K562 (cell line): ENCODE measurements around the gene SLC5A3. TPM values are rescaled to one million over a fixed set of nuclear protein-coding genes. Genes with fewer than 3 reads are reported as not detected.

Source experiments
- ATAC-seq: fragments of 200-7000 bp; cut with Tn5 transposase; 3 replicates; pipeline ENCODE4 v1.9.1; 2020; ENCODE audit warnings: moderate library complexity
- Bru-seq: library from RNA; stranded (reverse); fragments of 400-500 nt; gene quantifications from one replicate; lab custom pipeline; 2021; lab: Mats Ljungman, UMichigan
- BruChase-seq, 2 experiments: library from RNA; stranded (reverse); fragments of 400-500 nt; gene quantifications; one replicate each; lab custom pipeline; 2021; lab: Mats Ljungman, UMichigan
- BruUV-seq: library from RNA; stranded (reverse); fragments of 400-500 nt; replicated peaks from 2 replicates; lab custom pipeline; 2021; lab: Mats Ljungman, UMichigan
- CTCF ChIA-PET: fragments of 300-600 bp; formaldehyde crosslinking; extraction: SDS; loops from one replicate; lab custom pipeline; 2021; ENCODE audit warnings: low intra/inter-chr PET ratio; lab: Yijun Ruan, JAX
- POLR2A ChIA-PET: fragments of 300-600, 350-650 bp; sonication (Branson Sonifier 250); formaldehyde crosslinking; extraction: SDS; loops from one replicate; lab custom pipeline; 2021; ENCODE audit warnings: antibody characterized with exemption, inconsistent platforms; lab: Yijun Ruan, JAX
- DNase-seq, 4 experiments: peaks; one replicate each; pipeline versions ENCODE4 v3.0.0 to v3.0.0-alpha.2; 2011 to 2018; ENCODE audit warnings: low spot score in 3 of 4, mixed read lengths in 3 of 4; ENCODE audit errors: extremely low read depth in 1 of 4
- FAIRE-seq: peaks from 2 replicates; lab custom pipeline; 2011; peaks lifted over from hg19 to GRCh38; lab: Jason Lieb, UNC
- H2AFZ ChIP-seq: 2 replicates; pipeline ENCODE4 v1.6.0; 2011; ENCODE audit warnings: low read depth, low read length, control low read depth, inconsistent platforms
- H3K27ac ChIP-seq: fragments of 200-600 bp; 3 replicates; pipeline ENCODE4 v1.8.0; 2011; ENCODE audit warnings: low read depth, mild to moderate bottlenecking, control low read depth, inconsistent platforms, low read length, moderate library complexity, mixed read lengths; ENCODE audit errors: extremely low read depth
- H3K27me3 ChIP-seq, 2 experiments: fragments of 300-600 bp in 1 of 2; 2 replicates in 1 of 2; 3 replicates in 1 of 2; pipeline versions ENCODE4 v1.6.0 to v1.8.0; 2011; ENCODE audit warnings: inconsistent platforms in 2 of 2, low read length in 2 of 2, mild to moderate bottlenecking in 1 of 2, mixed read lengths in 1 of 2, moderate library complexity in 1 of 2; ENCODE audit not compliant: control insufficient read depth in 2 of 2, insufficient read depth in 2 of 2
- H3K36me3 ChIP-seq: fragments of 300-600 bp; 3 replicates; pipeline ENCODE4 v1.8.0; 2011; ENCODE audit warnings: mild to moderate bottlenecking, low read length, inconsistent platforms; ENCODE audit not compliant: control insufficient read depth, insufficient read depth
- H3K4me1 ChIP-seq, 2 experiments: fragments of 200-600 bp in 1 of 2; replicated peaks in 1 of 2; 2 replicates in 1 of 2; 3 replicates in 1 of 2; pipeline versions ENCODE4 v1.5.1 to v1.8.0; 2011; ENCODE audit warnings: inconsistent platforms in 2 of 2, low read length in 2 of 2, mild to moderate bottlenecking in 1 of 2, mixed read lengths in 1 of 2, moderate library complexity in 1 of 2; ENCODE audit not compliant: control insufficient read depth in 2 of 2, insufficient read depth in 2 of 2
- H3K4me2 ChIP-seq: 2 replicates; pipeline ENCODE4 v1.6.1; 2011; ENCODE audit warnings: low read length, control low read depth, inconsistent platforms, mixed read lengths; ENCODE audit not compliant: insufficient read depth
- H3K4me3 ChIP-seq: fragments of 200-600 bp; sonication (generic), shearing (Covaris generic); 2 replicates; pipeline ENCODE4 v1.5.1; 2016; ENCODE audit warnings: control low read depth, inconsistent platforms
- H3K79me2 ChIP-seq: fragments of 200-600 bp; 3 replicates; pipeline ENCODE4 v1.8.0; 2011; ENCODE audit warnings: low read length, inconsistent platforms; ENCODE audit not compliant: control insufficient read depth, insufficient read depth
- H3K9ac ChIP-seq, 2 experiments: 2 replicates each; pipeline versions ENCODE4 v1.6.0 to v1.6.1; 2011; ENCODE audit warnings: low read depth in 2 of 2, low read length in 2 of 2, control low read depth in 1 of 2, inconsistent platforms in 1 of 2, mild to moderate bottlenecking in 1 of 2, mixed read lengths in 1 of 2; ENCODE audit not compliant: insufficient read depth in 1 of 2
- H3K9me1 ChIP-seq: one replicate; pipeline ENCODE4 v1.6.0; 2011; ENCODE audit warnings: inconsistent platforms, mild to moderate bottlenecking, low read length, moderate library complexity; ENCODE audit not compliant: control insufficient read depth, insufficient read depth
- H3K9me3 ChIP-seq: replicated peaks from 2 replicates; pipeline ENCODE4 v1.5.1; 2011; ENCODE audit warnings: low read depth, low read length, inconsistent platforms; ENCODE audit not compliant: control insufficient read depth, insufficient read depth
- H4K20me1 ChIP-seq: replicated peaks from 2 replicates; pipeline ENCODE4 v1.6.1; 2011; ENCODE audit warnings: low read length, inconsistent platforms, mixed read lengths; ENCODE audit not compliant: control insufficient read depth, insufficient read depth
- DMBX1 ChIP-seq: fragments of 250-450 bp; sonication (Bioruptor Pico); IDR thresholded peaks from 2 replicates; pipeline ENCODE4 v1.8.0; 2022; ENCODE audit warnings: inconsistent platforms, mild to moderate bottlenecking, moderate library complexity, borderline replicate concordance
- ERF ChIP-seq: fragments of 450-650 bp; formaldehyde crosslinking; IDR thresholded peaks from 2 replicates; pipeline ENCODE4 v1.4.0; 2020; ENCODE audit warnings: mild to moderate bottlenecking, mixed read lengths
- ETV1 ChIP-seq: fragments of 450-650 bp; conservative IDR thresholded peaks from 2 replicates; pipeline ENCODE4 v1.6.1; 2016; ENCODE audit warnings: missing genetic modification characterization, control low read depth, low read depth, missing compliant biosample characterization
- GMEB1 ChIP-seq: fragments of 250-450 bp; sonication (Bioruptor Pico); IDR thresholded peaks from 2 replicates; pipeline ENCODE4 v1.4.0; 2020; ENCODE audit warnings: mild to moderate bottlenecking
- MTA1 ChIP-seq: fragments of 450-650 bp; IDR thresholded peaks from 2 replicates; pipeline ENCODE4 v1.6.1; 2017; ENCODE audit warnings: borderline replicate concordance
- NBN ChIP-seq: fragments of 450-650 bp; IDR thresholded peaks from 2 replicates; pipeline ENCODE4 v1.6.1; 2016; ENCODE audit warnings: low read depth, mild to moderate bottlenecking
- PHTF2 ChIP-seq: fragments of 250-450 bp; sonication (Bioruptor Pico); IDR thresholded peaks from 2 replicates; pipeline ENCODE4 v1.5.0; 2021; ENCODE audit warnings: mild to moderate bottlenecking
- POLR2B ChIP-seq: fragments of 450-650 bp; IDR thresholded peaks from 2 replicates; pipeline ENCODE4 v1.6.1; 2018; ENCODE audit warnings: low read depth; ENCODE audit not compliant: partially characterized antibody
- PTBP1 ChIP-seq: fragments of 200-400 bp; formaldehyde crosslinking; IDR thresholded peaks from 2 replicates; pipeline ENCODE4 v1.6.1; 2017; ENCODE audit warnings: low read depth, low read length
- ZNF146 ChIP-seq: IDR thresholded peaks from one replicate; pipeline ENCODE4 v1.6.1; 2018; ENCODE audit warnings: missing compliant biosample characterization; ENCODE audit not compliant: unreplicated experiment
- WGBS: fragments of 100-300 bp; shearing (Covaris generic); methylation state at CpG from one replicate; pipeline ENCODE4 v1.1.6; 2016; ENCODE audit warnings: low coverage, mixed read lengths; ENCODE audit not compliant: insufficient coverage; ENCODE audit errors: missing lambda C conversion rate; 5-methylcytosine and 5-hydroxymethylcytosine counted together
- in situ Hi-C: fragments of 300-500 bp; cut with MboI; formaldehyde crosslinking; loops from 4 replicates; pipeline ENCODE4 v1.15.0; 2018; ENCODE audit warnings: inconsistent platforms, mixed read lengths
- intact Hi-C: fragments of 100-400 bp; cut with micrococcal nuclease; formaldehyde crosslinking; loops from 2 replicates; pipeline ENCODE4 v1.14.2; 2022
- long read RNA-seq, 3 experiments: library from polyadenylated mRNA in 2 of 3; library from RNA in 1 of 3; unstranded in 2 of 3; stranded (forward) in 1 of 3; transcript quantifications; one replicate each; pipeline ENCODE4 v2.0.0, GENCODE V29; 2019 to 2022
- polyA minus RNA-seq, 3 experiments: library from RNA; depleted of rRNA, polyadenylated mRNA; stranded (reverse); fragments of >200 nt; gene quantifications; 2 replicates each; pipeline ENCODE4 v1.2.3, GENCODE V29; 2011
- polyA plus RNA-seq, 8 experiments: library from polyadenylated mRNA; depleted of rRNA in 4 of 8; stranded (reverse) in 5 of 8; unstranded in 3 of 8; fragments of >200 nt; fragmentation: Nextera tagmentation in 2 of 8; fragmentation: Illumina TruSeq in 1 of 8; extraction: Ambion mirVana in 2 of 8; extraction: Trizol in 1 of 8; gene quantifications; 2 replicates each; pipeline versions ENCODE4 v1.2.1 to v1.2.3, GENCODE V29; 2011 to 2014; ENCODE audit warnings: inconsistent platforms in 1 of 8, missing spikeins in 1 of 8
- total RNA-seq, 7 experiments: library from RNA; depleted of rRNA in 6 of 7; stranded (reverse); fragments of >200 nt in 6 of 7; fragmentation: Illumina TruSeq in 2 of 7; extraction: Trizol in 2 of 7; gene quantifications; 2 replicates each; pipeline versions ENCODE4 v1.2.1 to v1.2.3, GENCODE V29; 2011 to 2021; ENCODE audit warnings: low replicate concordance in 1 of 7
- TF ChIP-seq, protein P1 (sequence below), 2 experiments: IDR thresholded peaks; 2 replicates each; pipeline ENCODE4 v1.6.1; 2012; ENCODE audit warnings: improper control_type of control experiment in 2 of 2, low read depth in 2 of 2, low read length in 2 of 2, borderline replicate concordance in 1 of 2

The SLC5A3 gene
- total RNA-seq (2011; cell fraction: chromatin; rRNA removed; ENCODE audit: low replicate concordance) = 44.3 and 119 TPM in 2 replicates
- 25.8 and 32.5 TPM in 2 replicates for total RNA-seq (2011; cell fraction: nucleolus; rRNA removed)
- total RNA-seq (2011; cell fraction: nucleoplasm; rRNA removed) = 67.2 and 119 TPM in 2 replicates
- 6.9 and 7.6 TPM in 2 replicates for total RNA-seq (2014; rRNA removed)
- 16.7 TPM in 2 replicates for total RNA-seq (2014; rRNA removed; fragmentation: Illumina TruSeq; extraction: Trizol)
- 16.4 and 17.2 TPM in 2 replicates for total RNA-seq (2015; rRNA removed; fragmentation: Illumina TruSeq; extraction: Trizol)
- 12.1 and 13.6 TPM in 2 replicates for total RNA-seq (2021)
- 19.4 and 20.6 TPM in 2 replicates for polyA plus RNA-seq (2011; rRNA removed)
- 3.6 and 12.2 TPM in 2 replicates for polyA plus RNA-seq (2011; cell fraction: cytosol; rRNA removed)
- 30.2 and 47.9 TPM in 2 replicates for polyA plus RNA-seq (2011; cell fraction: nucleus; rRNA removed)
- 6.1 and 7.8 TPM in 2 replicates for polyA plus RNA-seq (2012)
- 6.7 and 9.0 TPM in 2 replicates for polyA plus RNA-seq (2014; fragmentation: Illumina TruSeq; extraction: Trizol)
- polyA plus RNA-seq (2014; fragmentation: Nextera tagmentation; extraction: Ambion mirVana) = 1 to 10 TPM; 2.9 to 3.4 TPM
- polyA plus RNA-seq (2014; rRNA removed) = 5.4 and 7.1 TPM in 2 replicates
- 58.5 and 67.8 TPM in 2 replicates for polyA minus RNA-seq (2011; rRNA and poly(A)+ RNA removed)
- 23.0 and 26.3 TPM in 2 replicates for polyA minus RNA-seq (2011; cell fraction: cytosol; rRNA and poly(A)+ RNA removed)
- polyA minus RNA-seq (2011; cell fraction: nucleus; rRNA and poly(A)+ RNA removed) = 61.1 and 106 TPM in 2 replicates
- percentile 92 among the genes with signal in this experiment for Bru-seq, nascent RNA
- percentile 95 among the genes with signal in this experiment for BruChase-seq, experiment 1, labeled RNA remaining after a 2-hour chase
- percentile 97 among the genes with signal in this experiment for BruChase-seq, experiment 2, labeled RNA remaining after a 6-hour chase
- long read RNA-seq, experiment 1, full-length matches to known transcripts = 5 of 14 reads
- long read RNA-seq, experiment 1, partial matches to known transcripts = 0 of 14 reads
- long read RNA-seq, experiment 1, other reads (novel, unspliced or antisense) = 9 of 14 reads
- long read RNA-seq, experiment 2, full-length matches to known transcripts = 4 of 4 reads
- long read RNA-seq, experiment 2, partial matches to known transcripts = 0 of 4 reads
- long read RNA-seq, experiment 2, other reads (novel, unspliced or antisense) = 0 of 4 reads
- long read RNA-seq, experiment 3, full-length matches to known transcripts = 3 of 3 reads
- long read RNA-seq, experiment 3, partial matches to known transcripts = 0 of 3 reads
- long read RNA-seq, experiment 3, other reads (novel, unspliced or antisense) = 0 of 3 reads

DNA sequence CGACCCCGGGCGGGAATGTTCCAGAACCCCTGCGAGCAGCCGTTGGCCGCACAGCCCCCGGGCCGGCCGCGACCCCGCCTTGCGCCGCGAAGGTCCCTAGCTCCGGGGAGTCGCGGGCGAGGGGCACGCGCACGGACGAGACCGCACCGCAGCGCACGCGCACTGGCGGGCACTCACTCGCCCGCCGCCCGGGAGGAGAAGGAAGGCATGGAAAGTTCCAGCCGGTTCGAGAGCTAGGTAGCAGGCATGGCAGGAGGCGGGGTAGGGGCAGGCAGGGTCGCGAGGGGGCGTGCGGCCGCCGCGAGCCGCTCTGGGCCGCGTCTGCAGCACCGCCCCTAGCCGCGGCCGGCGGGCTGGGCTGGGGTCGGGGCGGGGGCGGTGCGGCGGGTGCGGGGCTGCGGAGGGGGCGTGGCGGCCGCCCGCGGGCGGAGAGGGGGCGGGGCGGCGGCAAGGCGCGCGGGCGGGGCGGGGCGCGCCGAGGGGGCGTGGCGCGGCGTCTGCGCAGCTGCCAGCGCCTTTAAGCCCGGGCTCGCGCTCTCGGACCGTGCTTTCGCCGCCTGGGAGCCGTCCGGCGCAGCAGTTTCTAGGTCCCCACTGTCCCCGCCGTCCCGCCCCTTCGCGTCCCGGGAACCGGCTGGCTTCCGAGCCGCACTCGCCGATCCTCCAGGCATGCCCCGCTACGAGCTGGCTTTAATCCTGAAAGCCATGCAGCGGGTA is at the start of gene SLC5A3, which contains the start of gene MRPS6:
Gene SLC5A3 (plus strand): TSS at position 547 of the 717 bp plus-strand sequence. CDS start 21,621 bp downstream, outside the sequence.
Gene MRPS6 (plus strand): TSS at position 547 of the 717 bp plus-strand sequence. CDS start 123 bp downstream, at position 670.
- in situ Hi-C loops = no loop called here
- FAIRE-seq (no peak), ATAC-seq (peak; percentile 82)
- TF ChIP-seq, protein P1, sequence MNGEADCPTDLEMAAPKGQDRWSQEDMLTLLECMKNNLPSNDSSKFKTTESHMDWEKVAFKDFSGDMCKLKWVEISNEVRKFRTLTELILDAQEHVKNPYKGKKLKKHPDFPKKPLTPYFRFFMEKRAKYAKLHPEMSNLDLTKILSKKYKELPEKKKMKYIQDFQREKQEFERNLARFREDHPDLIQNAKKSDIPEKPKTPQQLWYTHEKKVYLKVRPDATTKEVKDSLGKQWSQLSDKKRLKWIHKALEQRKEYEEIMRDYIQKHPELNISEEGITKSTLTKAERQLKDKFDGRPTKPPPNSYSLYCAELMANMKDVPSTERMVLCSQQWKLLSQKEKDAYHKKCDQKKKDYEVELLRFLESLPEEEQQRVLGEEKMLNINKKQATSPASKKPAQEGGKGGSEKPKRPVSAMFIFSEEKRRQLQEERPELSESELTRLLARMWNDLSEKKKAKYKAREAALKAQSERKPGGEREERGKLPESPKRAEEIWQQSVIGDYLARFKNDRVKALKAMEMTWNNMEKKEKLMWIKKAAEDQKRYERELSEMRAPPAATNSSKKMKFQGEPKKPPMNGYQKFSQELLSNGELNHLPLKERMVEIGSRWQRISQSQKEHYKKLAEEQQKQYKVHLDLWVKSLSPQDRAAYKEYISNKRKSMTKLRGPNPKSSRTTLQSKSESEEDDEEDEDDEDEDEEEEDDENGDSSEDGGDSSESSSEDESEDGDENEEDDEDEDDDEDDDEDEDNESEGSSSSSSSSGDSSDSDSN (IDR thresholded peaks at IDR 0.05; ENCODE audit: borderline replicate concordance in 1 of 2, low read depth in 2 of 2, low read length in 2 of 2) = peak; percentile 73 to 77; a peak in 2 of 4 replicates
- TF ChIP-seq ERF = peak; percentile 93
- peak; percentile 98 for TF ChIP-seq PTBP1
- no peak for TF ChIP-seq NBN
- no peak for TF ChIP-seq MTA1
- TF ChIP-seq GMEB1 (CRISPR knock-in tag) = peak; percentile 35; the same call in 1 of the 2 replicates
- 0 out of 2 replicates have a peak, but pooled peaks have one; percentile 15 for TF ChIP-seq ETV1 (tag)
- no peak for TF ChIP-seq ZNF146
- TF ChIP-seq DMBX1 (CRISPR knock-in tag) = 0 out of 2 replicates have a peak, but pooled peaks have one; percentile 23
- peak; percentile 51 for TF ChIP-seq POLR2B
- TF ChIP-seq PHTF2 (CRISPR knock-in tag) = no peak

More for the DNA sequence above, at the start of gene SLC5A3, which contains the start of gene MRPS6:
- Histone ChIP-seq H3K4me1 (peaks cover 9 to 35% of the 10 kb centered on the region in 2 experiments; a peak in 4 of 5 replicates), H3K79me2 (peaks cover 43% of the 10 kb centered on the region), H3K9me1 (no peaks in the 10 kb centered on the region), H3K4me3 (peak within 1 kb of the TSS; percentile 65), H3K4me2 (peak within 1 kb of the TSS; percentile 83), H3K36me3 (peaks cover 31% of the 10 kb centered on the region), H4K20me1 (peaks cover 8% of the 10 kb centered on the region; the same call in 1 of the 2 replicates), H3K9me3 (no peaks in the 10 kb centered on the region), H3K9ac (peak within 1 kb of the TSS; percentile 77 to 98), H3K27ac (peak within 1 kb of the TSS; percentile 87), H2AFZ (peak within 1 kb of the TSS; percentile 88), H3K27me3 (peaks cover 0 to 5% of the 10 kb centered on the region in 2 experiments; a peak in 2 of 5 replicates)
- peak; percentile 91 to 96 (median 94) for DNase-seq
- WGBS = 4% methylated on average over 59 of the region's 104 CpGs
- intact Hi-C loops = loop anchor here (5.0 to 10.0 kb wide), 3 partner anchors 132 to 274 kb away; no protein-coding TSS in a partner anchor
- POLR2A ChIA-PET = interaction anchor here (0.6 to 1.5 kb wide), 8 partner anchors 8 to 171 kb away, joined by 3 to 5 read pairs (median 4); no protein-coding TSS in a partner anchor
- BruUV-seq = no TSS peak
- CTCF ChIA-PET = interaction anchor here (0.8 kb wide), 1 partner anchor 278 kb away, joined by 3 read pairs; no protein-coding TSS in a partner anchor
